Choroid plexus epithelial cell (primary cell): Measurements from ENCODE around the gene ROR2.

Experiments used
- DNase-seq: peaks from one replicate; pipeline ENCODE4 v3.0.0-alpha.2; 2010; ENCODE audit warnings: low read depth
- H3K4me3 ChIP-seq: 2 replicates; pipeline ENCODE4 v1.5.1; 2011; ENCODE audit warnings: low read depth, mild to moderate bottlenecking, control low read depth, low read length, moderate library complexity
- TF ChIP-seq, protein P1 (sequence below): conservative IDR thresholded peaks from 2 replicates; pipeline ENCODE4 v1.5.1; 2011; ENCODE audit warnings: low read depth, mild to moderate bottlenecking, control low read depth, inconsistent platforms, low read length, moderate library complexity

The ROR2 gene

GRCh38 chr9:91843093-91843492, 106.9 kb downstream of the ROR2 start:
- DNase-seq: no peak
- TF ChIP-seq, protein P1, sequence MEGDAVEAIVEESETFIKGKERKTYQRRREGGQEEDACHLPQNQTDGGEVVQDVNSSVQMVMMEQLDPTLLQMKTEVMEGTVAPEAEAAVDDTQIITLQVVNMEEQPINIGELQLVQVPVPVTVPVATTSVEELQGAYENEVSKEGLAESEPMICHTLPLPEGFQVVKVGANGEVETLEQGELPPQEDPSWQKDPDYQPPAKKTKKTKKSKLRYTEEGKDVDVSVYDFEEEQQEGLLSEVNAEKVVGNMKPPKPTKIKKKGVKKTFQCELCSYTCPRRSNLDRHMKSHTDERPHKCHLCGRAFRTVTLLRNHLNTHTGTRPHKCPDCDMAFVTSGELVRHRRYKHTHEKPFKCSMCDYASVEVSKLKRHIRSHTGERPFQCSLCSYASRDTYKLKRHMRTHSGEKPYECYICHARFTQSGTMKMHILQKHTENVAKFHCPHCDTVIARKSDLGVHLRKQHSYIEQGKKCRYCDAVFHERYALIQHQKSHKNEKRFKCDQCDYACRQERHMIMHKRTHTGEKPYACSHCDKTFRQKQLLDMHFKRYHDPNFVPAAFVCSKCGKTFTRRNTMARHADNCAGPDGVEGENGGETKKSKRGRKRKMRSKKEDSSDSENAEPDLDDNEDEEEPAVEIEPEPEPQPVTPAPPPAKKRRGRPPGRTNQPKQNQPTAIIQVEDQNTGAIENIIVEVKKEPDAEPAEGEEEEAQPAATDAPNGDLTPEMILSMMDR: no peak
- H3K4me3 ChIP-seq: no peak overlapping the region

- H3K4me3 ChIP-seq: no peak overlapping the region
- TF ChIP-seq, protein P1: no peak
- DNase-seq: no peak
These were observed 107.5 kb downstream of the ROR2 start for GRCh38 chr9:91842358-91843049.

DNA sequence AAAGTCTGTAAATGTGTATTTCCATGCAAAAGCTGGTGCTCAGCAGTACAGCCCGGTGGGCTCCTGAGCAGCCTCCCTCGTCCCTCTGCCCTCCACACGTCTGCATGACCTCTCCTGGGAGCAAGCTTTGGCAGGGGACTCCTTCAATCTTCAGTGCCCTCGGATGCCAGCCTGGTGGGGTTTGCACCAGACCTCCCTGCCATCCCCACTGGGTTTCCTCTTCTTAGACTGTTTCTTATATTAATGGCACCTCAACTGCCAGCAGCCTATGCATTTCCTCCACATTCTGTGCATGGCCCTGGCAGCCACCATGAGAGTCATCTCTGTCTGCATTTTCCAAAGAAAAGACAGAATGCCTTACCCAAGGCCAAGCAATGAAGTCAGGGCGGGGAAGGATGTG, 108.4 kb downstream of the ROR2 start:
- TF ChIP-seq, protein P1: no peak
- DNase-seq: no peak
- H3K4me3 ChIP-seq: no peak overlapping the region

DNA sequence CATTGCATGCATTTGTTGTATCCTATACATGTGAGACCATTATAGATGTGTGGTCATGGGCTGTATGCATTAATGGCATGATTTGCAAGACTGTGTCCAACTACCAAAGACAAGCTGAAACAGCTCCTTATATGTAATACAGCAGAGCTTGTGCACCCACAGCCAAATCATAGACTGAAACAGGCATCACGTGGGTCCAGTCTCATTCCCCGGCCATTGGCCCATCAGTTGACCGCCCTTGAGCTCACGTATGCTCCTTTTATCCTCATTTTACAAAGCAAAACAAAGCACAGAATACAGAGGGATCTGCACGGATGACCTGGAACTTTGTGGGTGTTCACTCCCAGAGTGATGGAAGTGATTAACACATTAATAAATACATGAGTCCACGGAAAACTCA, 109.1 kb downstream of the ROR2 start:
- no peak for DNase-seq
- no peak overlapping the region for H3K4me3 ChIP-seq
- TF ChIP-seq, protein P1: no peak

DNA sequence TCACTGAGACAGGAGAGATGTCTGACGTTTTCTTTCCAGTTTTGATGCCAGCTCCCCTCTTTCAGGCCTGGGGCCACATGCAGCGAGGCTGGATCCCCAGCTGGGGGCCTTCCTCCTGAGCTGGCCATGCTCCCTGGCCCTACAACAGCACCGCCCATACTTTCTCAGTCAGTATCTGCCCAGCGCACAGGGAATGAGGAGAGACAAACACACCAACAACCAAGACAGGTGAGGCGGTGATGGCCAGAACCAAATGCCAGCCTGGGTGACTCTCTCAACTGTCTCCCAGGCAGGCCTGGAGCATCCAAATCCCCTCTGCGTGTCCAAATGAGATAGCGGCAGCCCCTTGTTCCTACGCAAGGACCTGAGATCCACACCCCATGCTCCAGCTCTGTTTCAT, 109.6 kb downstream of the ROR2 start:
- TF ChIP-seq, protein P1: no peak
- no peak for DNase-seq
- H3K4me3 ChIP-seq: no peak overlapping the region

DNA sequence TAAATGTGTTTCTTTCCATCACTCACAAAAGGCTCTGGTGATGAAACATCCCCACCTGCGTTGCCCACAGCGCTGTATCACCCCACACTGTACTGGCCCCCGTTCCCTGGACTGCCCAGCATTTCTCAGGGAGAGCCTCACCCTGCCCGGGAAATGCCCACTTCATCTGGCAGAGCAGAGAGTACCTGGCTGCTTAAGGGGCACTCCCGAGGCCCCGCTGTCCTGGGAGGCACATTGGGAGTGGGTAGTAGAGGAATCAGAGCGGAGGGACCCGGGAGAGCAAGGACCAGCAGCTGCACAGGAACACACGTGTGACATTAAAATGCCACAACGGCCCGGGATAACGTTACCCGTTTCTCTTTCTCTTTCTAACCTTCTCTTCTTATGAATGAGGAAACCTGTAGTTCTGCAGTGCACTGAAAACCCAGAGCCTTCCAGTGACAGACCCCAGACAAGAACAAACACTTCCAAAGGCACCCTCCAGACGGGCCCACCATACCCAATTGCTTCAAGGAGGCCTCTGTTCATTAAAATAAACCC, 110.0 kb downstream of the ROR2 start:
- H3K4me3 ChIP-seq: no peak overlapping the region
- TF ChIP-seq, protein P1: no peak
- DNase-seq: no peak
